WERI-Rb-1 (cell line): ENCODE results near the gene SAMSN1.

ENCODE experiments used
- DNase-seq: peaks from one replicate; pipeline ENCODE4 v3.0.0-alpha.2; 2020
- H3K27ac ChIP-seq: fragments of 250-450 bp; sonication (Bioruptor Pico); 2 replicates; pipeline ENCODE4 v1.5.1; 2020; ENCODE audit warnings: mild to moderate bottlenecking, moderate library complexity
- H3K27me3 ChIP-seq: fragments of 250-450 bp; sonication (Bioruptor Pico); 2 replicates; pipeline ENCODE4 v1.5.1; 2021; ENCODE audit warnings: mild to moderate bottlenecking, low read depth, moderate library complexity; ENCODE audit not compliant: insufficient read depth, severe bottlenecking
- H3K36me3 ChIP-seq: fragments of 250-450 bp; sonication (Bioruptor Pico); 2 replicates; pipeline ENCODE4 v1.5.1; 2020; ENCODE audit warnings: mild to moderate bottlenecking, moderate library complexity
- H3K4me3 ChIP-seq: 2 replicates; pipeline ENCODE4 v1.5.1; 2011; ENCODE audit warnings: low read depth, mild to moderate bottlenecking, control low read depth, low read length
- H3K9me3 ChIP-seq: fragments of 250-450 bp; sonication (Bioruptor Pico); 2 replicates; pipeline ENCODE4 v1.5.1; 2021; ENCODE audit warnings: mild to moderate bottlenecking, moderate library complexity; ENCODE audit not compliant: severe bottlenecking
- TF ChIP-seq, protein P1 (sequence below): IDR thresholded peaks from 2 replicates; pipeline ENCODE4 v1.5.1; 2011; ENCODE audit warnings: low read depth, mild to moderate bottlenecking, control low read depth, inconsistent platforms, low read length

The SAMSN1 gene

DNA sequence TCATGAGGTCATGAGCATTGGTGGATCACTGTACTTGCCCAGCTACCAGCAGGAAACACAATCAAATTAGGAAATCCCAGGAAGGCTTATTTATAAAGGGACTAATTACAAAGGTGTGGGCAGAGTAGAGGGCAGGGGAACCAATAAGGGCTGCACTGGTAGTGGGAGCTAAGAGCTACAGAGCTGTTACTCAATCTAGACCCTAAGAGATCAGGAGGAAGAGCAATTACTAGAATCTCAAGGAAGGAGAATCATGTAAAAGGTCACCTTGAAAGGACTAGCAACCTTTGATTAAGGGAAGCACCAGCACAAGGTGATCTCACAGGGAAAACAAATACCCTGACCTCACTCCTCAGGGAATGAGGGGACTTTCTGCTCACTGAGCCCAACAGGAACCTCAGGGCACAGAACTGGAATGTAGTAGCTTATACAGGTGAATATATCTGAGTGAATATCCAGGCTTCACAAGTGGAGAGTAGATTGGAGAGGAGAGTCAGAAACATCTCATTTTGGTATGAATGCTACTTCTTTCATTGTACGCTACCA is 66.8 kb downstream of the SAMSN1 start:
- TF ChIP-seq, protein P1, sequence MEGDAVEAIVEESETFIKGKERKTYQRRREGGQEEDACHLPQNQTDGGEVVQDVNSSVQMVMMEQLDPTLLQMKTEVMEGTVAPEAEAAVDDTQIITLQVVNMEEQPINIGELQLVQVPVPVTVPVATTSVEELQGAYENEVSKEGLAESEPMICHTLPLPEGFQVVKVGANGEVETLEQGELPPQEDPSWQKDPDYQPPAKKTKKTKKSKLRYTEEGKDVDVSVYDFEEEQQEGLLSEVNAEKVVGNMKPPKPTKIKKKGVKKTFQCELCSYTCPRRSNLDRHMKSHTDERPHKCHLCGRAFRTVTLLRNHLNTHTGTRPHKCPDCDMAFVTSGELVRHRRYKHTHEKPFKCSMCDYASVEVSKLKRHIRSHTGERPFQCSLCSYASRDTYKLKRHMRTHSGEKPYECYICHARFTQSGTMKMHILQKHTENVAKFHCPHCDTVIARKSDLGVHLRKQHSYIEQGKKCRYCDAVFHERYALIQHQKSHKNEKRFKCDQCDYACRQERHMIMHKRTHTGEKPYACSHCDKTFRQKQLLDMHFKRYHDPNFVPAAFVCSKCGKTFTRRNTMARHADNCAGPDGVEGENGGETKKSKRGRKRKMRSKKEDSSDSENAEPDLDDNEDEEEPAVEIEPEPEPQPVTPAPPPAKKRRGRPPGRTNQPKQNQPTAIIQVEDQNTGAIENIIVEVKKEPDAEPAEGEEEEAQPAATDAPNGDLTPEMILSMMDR = no peak
- H3K27ac ChIP-seq = no peak overlapping the region
- no peak for DNase-seq

DNA sequence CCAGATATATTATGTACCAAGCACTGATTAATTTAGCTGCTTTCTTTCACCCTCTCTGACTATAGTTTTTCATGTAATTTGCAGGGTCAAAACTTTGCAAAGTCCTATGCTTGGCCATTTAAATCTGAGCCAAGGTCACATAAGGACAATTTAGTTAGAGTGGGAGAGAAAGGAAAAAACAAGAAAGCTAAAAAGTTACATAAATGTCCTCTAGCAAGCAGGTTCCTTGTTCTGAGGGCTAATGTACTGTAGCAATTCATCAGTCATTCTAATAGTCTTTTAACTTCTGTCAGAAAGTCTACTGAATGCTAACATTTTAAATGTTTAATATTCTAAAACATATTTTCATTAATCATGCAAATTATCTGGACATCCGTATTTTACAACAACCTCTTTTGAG is 68.3 kb downstream of the SAMSN1 start:
- H3K4me3 ChIP-seq = no peak overlapping the region
- H3K27ac ChIP-seq = no peak overlapping the region
- no peaks in the 10 kb centered on the region for H3K27me3 ChIP-seq
- TF ChIP-seq, protein P1 = no peak
- H3K36me3 ChIP-seq = no peaks in the 10 kb centered on the region
- H3K9me3 ChIP-seq = no peaks in the 10 kb centered on the region
- no peak for DNase-seq

More for the DNA sequence above, 66.8 kb downstream of the SAMSN1 start:
- Histone ChIP-seq H3K4me3 (no peak overlapping the region), H3K9me3 (no peaks in the 10 kb centered on the region), H3K36me3 (no peaks in the 10 kb centered on the region), H3K27me3 (no peaks in the 10 kb centered on the region)

DNA sequence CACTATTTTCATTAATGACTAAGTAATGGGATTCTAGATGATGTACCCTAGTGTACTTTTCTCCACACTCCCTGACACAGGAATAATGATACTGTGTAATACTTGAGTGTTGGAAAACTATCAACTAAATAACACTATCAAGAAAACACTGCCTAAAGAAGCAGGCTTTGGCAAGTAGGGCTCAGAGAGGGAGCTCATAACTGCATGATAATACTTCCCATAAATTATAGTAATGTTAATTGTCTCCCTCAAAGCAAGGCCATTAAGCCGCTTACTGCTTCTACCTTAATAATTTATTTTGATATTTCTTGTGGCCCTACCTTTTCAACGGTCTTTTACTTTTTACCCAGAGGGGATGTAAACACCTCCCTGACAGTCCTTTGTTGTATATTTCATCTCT is 69.0 kb downstream of the SAMSN1 start:
- Histone ChIP-seq H3K27me3 (no peaks in the 10 kb centered on the region), H3K36me3 (no peaks in the 10 kb centered on the region), H3K4me3 (no peak overlapping the region), H3K27ac (no peak overlapping the region), H3K9me3 (no peaks in the 10 kb centered on the region)
- no peak for DNase-seq
- TF ChIP-seq, protein P1 = no peak

DNA sequence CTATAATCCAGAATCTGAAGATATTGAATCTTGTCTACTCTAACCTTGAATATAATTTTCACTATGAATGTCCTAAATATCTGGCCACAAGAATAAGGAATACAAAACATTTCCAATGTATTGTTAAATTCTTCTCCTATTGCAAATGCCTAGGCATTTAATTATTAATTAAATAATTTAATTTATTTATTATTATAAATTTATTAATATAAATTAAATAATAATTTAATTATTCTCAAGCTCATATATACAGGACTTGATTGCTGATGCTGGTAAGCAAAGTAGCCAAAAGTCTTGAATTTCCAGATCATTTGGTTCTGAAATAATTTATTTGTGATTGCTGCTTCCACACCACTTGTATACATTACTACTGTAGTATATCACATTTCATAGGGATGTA is 71.1 kb downstream of the SAMSN1 start:
- TF ChIP-seq, protein P1 = no peak

DNA sequence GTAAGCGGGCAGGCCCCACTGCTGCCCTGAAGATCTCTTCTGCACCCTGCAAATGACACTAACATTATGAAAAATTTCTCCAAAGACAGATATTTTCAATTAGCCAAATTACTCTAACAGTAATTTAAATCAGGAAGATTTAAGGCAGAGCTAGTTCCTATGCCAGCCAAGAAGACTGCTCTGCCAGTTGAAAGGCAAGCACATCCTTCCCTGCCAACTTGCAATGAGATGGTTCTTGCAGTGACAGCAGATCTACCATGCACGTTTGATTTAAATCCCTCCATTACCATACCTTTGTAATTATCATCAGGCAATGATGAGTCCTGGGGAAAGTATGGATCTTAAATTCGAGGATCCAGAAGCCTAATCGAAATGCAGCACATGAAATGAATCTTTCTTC is 76.5 kb downstream of the SAMSN1 start:
- no peaks in the 10 kb centered on the region for H3K27me3 ChIP-seq
- no peak for DNase-seq
- H3K27ac ChIP-seq = no peak overlapping the region
- H3K36me3 ChIP-seq = no peaks in the 10 kb centered on the region
- TF ChIP-seq, protein P1 = no peak
- no peaks in the 10 kb centered on the region for H3K9me3 ChIP-seq
- no peak overlapping the region for H3K4me3 ChIP-seq

More for the DNA sequence above, 71.1 kb downstream of the SAMSN1 start:
- Histone ChIP-seq H3K27me3 (no peaks in the 10 kb centered on the region), H3K4me3 (no peak overlapping the region), H3K27ac (no peak overlapping the region), H3K36me3 (no peaks in the 10 kb centered on the region), H3K9me3 (no peaks in the 10 kb centered on the region)
- DNase-seq = no peak

DNA sequence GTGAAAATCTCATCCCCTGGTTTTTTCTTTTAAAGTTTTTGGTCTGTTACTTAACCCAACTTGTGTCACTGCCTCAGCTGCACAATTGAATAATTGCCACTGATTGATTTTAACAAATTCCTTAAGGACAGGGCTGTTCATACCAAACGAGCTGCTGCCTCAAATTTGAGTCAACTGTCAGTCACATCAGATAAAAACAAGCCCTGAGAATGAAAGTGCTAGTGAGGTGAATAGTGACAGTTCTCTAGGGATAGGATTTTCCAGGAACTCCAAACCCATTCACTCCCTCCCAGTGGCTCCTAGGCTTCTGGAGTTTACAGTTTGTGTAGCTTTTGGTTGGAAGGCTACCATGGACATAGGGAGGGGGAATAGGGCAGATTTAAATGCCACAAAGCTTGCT is 79.4 kb downstream of the SAMSN1 start:
- Histone ChIP-seq H3K4me3 (no peak overlapping the region), H3K27me3 (no peaks in the 10 kb centered on the region), H3K27ac (no peak overlapping the region), H3K36me3 (no peaks in the 10 kb centered on the region; the same call in 1 of the 2 replicates), H3K9me3 (no peaks in the 10 kb centered on the region)
- TF ChIP-seq, protein P1 = no peak
- DNase-seq = no peak
